GM23248 (cell line): ENCODE results near the gene ANKRD6. TPM values are rescaled to one million over a fixed set of nuclear protein-coding genes. Genes with fewer than 3 reads are reported as not detected.

Experiments
- DNase-seq: peaks from one replicate; pipeline ENCODE4 v3.0.0-alpha.2; 2015
- H2AFZ ChIP-seq: fragments of 200-600 bp; sonication (generic); 2 replicates; pipeline ENCODE4 v1.6.1; 2016; ENCODE audit warnings: antibody characterized with exemption
- H3F3A ChIP-seq: fragments of 200-600 bp; sonication (generic); 2 replicates; pipeline ENCODE4 v1.6.1; 2016; ENCODE audit warnings: mild to moderate bottlenecking, antibody characterized with exemption, mixed run types; ENCODE audit not compliant: insufficient read depth
- H3K27ac ChIP-seq: fragments of 200-600 bp; sonication (generic); 2 replicates; pipeline ENCODE4 v1.5.1; 2016; ENCODE audit warnings: mild to moderate bottlenecking
- H3K27me3 ChIP-seq: fragments of 200-600 bp; sonication (generic); replicated peaks from 2 replicates; pipeline ENCODE4 v1.6.1; 2016; ENCODE audit warnings: mild to moderate bottlenecking; ENCODE audit not compliant: insufficient read depth
- H3K36me3 ChIP-seq: fragments of 200-600 bp; sonication (generic); 2 replicates; pipeline ENCODE4 v1.6.1; 2016; ENCODE audit warnings: low read depth, mild to moderate bottlenecking
- H3K4me1 ChIP-seq: fragments of 200-600 bp; sonication (generic); 2 replicates; pipeline ENCODE4 v1.6.1; 2016; ENCODE audit warnings: mild to moderate bottlenecking; ENCODE audit not compliant: insufficient read depth
- H3K4me2 ChIP-seq: fragments of 200-600 bp; sonication (generic); one replicate; pipeline ENCODE4 v1.6.1; 2016; ENCODE audit warnings: mild to moderate bottlenecking; ENCODE audit not compliant: unreplicated experiment
- H3K4me3 ChIP-seq: fragments of 200-600 bp; sonication (generic); 2 replicates; pipeline ENCODE4 v1.5.1; 2016; ENCODE audit warnings: mild to moderate bottlenecking
- H3K79me2 ChIP-seq: fragments of 200-600 bp; sonication (generic); 2 replicates; pipeline ENCODE4 v1.6.1; 2016; ENCODE audit warnings: mild to moderate bottlenecking; ENCODE audit not compliant: insufficient read depth
- H3K9ac ChIP-seq: fragments of 200-600 bp; sonication (generic); 2 replicates; pipeline ENCODE4 v1.6.1; 2016; ENCODE audit warnings: mild to moderate bottlenecking
- H3K9me2 ChIP-seq: fragments of 200-600 bp; sonication (generic); 2 replicates; pipeline ENCODE4 v1.6.1; 2016; ENCODE audit warnings: mixed run types, mild to moderate bottlenecking, moderate library complexity; ENCODE audit not compliant: insufficient read depth
- H3K9me3 ChIP-seq: fragments of 200-600 bp; sonication (generic); one replicate; pipeline ENCODE4 v1.6.1; 2017; ENCODE audit warnings: low read depth
- H4K20me1 ChIP-seq: fragments of 200-600 bp; sonication (generic); 2 replicates; pipeline ENCODE4 v1.6.0; 2016; ENCODE audit not compliant: insufficient read depth
- EZH2 ChIP-seq: fragments of 200-600 bp; sonication (generic); IDR thresholded peaks from 2 replicates; pipeline ENCODE4 v1.6.1; 2018; ENCODE audit warnings: antibody characterized with exemption, mild to moderate bottlenecking; ENCODE audit not compliant: insufficient read depth, poor library complexity, severe bottlenecking
- EZH2phosphoT487 ChIP-seq: fragments of 200-600 bp; sonication (generic); IDR thresholded peaks from 2 replicates; pipeline ENCODE4 v1.6.1; 2018; ENCODE audit warnings: antibody characterized with exemption, moderate library complexity, mild to moderate bottlenecking, low read depth; ENCODE audit not compliant: insufficient read depth
- WGBS, 2 experiments: methylation state at CpG; one replicate each; pipeline ENCODE4 v1.1.6; 2015 to 2017; ENCODE audit warnings: low lambda C conversion rate in 2 of 2, low coverage in 1 of 2; ENCODE audit errors: missing lambda C conversion rate in 2 of 2; 5-methylcytosine and 5-hydroxymethylcytosine counted together
- in situ Hi-C: fragments of 300-500 bp; cut with MboI; formaldehyde crosslinking; loops from 2 replicates; pipeline ENCODE4 v1.15.0; 2020
- polyA plus RNA-seq: library from polyadenylated mRNA; unstranded; fragments of >200 nt; fragmentation: Nextera tagmentation; extraction: Ambion mirVana; gene quantifications from 2 replicates; pipeline ENCODE4 v1.2.1, GENCODE V29; 2016
- total RNA-seq: library from RNA; depleted of rRNA; stranded (reverse); fragments of >200 nt; shearing (Covaris generic); gene quantifications from 2 replicates; pipeline ENCODE4 v1.2.3, GENCODE V29; 2014

Gene ANKRD6
- total and polyA plus RNA-seq, 2 experiments from 2014 or later, result 0.54 to 12.4 TPM

DNA sequence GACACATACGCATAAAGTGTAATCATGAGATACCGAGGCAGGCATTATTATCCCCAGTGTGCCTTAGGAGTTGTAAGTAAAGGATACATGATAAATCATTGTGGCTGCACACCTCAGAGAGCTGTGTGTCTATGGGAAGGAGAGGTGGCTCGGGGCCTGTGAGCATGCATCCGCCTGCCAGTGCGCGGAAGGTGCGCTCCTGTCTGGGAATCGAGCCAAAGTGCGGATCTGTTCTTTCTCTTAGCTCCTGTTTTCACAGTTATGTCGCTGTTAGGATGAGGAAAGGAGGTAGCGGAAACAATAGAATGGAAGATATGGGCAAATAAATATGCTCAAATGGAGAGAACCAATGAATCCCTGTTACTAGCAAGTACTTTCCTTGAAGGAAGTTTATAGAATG, 98.0 kb downstream of the ANKRD6 start:
- Histone ChIP-seq H3F3A (no peaks in the 10 kb centered on the region), H3K27me3 (no peaks in the 10 kb centered on the region), H3K79me2 (no peaks in the 10 kb centered on the region), H3K36me3 (no peaks in the 10 kb centered on the region), H3K4me2 (no peak overlapping the region), H3K9me3 (no peaks in the 10 kb centered on the region), H3K9me2 (no peaks in the 10 kb centered on the region), H3K4me1 (no peaks in the 10 kb centered on the region), H3K27ac (no peak overlapping the region), H2AFZ (no peak overlapping the region), H4K20me1 (no peaks in the 10 kb centered on the region), H3K4me3 (no peak overlapping the region), H3K9ac (no peak overlapping the region)
- TF ChIP-seq EZH2phosphoT487, result no peak
- no peak for TF ChIP-seq EZH2
- in situ Hi-C loops, result no loop called here
- WGBS, 2 experiments, result 76 to 78% methylated on average over 11 of the region's 11 CpGs
- DNase-seq, result no peak

DNA sequence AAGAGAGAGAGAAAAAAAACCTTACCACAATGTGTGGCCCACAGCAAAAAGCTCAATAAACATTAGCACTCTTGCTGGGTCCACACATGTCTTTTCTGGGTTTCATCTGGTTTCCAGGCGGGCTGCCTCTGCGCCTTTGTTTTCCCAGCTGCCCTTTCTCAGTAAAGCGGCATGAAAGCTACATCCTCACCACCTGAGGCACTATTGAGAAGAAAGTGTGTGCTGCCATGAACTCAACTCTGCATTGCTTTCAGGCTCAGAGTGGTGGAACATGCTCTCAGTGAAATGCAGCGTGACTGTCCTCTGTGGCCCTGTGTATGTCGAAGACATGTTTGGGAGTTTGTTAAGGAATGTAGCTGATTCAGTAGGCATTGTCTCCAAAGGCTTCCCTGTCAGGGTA, 103.3 kb downstream of the ANKRD6 start:
- H3K9me3 ChIP-seq, result no peaks in the 10 kb centered on the region
- no peak overlapping the region for H3K4me2 ChIP-seq
- H3K27ac ChIP-seq, result no peak overlapping the region
- 50 to 57% methylated on average over 5 of the region's 5 CpGs for WGBS, 2 experiments
- H3K27me3 ChIP-seq, result no peaks in the 10 kb centered on the region
- H3K9me2 ChIP-seq, result no peaks in the 10 kb centered on the region
- no peaks in the 10 kb centered on the region for H3K79me2 ChIP-seq
- H3K4me1 ChIP-seq, result no peaks in the 10 kb centered on the region
- no peaks in the 10 kb centered on the region for H3K36me3 ChIP-seq
- H3K9ac ChIP-seq, result no peak overlapping the region
- H4K20me1 ChIP-seq, result no peaks in the 10 kb centered on the region
- H2AFZ ChIP-seq, result no peak overlapping the region
- no peak for DNase-seq
- TF ChIP-seq EZH2phosphoT487, result no peak
- TF ChIP-seq EZH2, result no peak
- H3K4me3 ChIP-seq, result no peak overlapping the region
- no peaks in the 10 kb centered on the region for H3F3A ChIP-seq
- in situ Hi-C loops, result no loop called here

DNA sequence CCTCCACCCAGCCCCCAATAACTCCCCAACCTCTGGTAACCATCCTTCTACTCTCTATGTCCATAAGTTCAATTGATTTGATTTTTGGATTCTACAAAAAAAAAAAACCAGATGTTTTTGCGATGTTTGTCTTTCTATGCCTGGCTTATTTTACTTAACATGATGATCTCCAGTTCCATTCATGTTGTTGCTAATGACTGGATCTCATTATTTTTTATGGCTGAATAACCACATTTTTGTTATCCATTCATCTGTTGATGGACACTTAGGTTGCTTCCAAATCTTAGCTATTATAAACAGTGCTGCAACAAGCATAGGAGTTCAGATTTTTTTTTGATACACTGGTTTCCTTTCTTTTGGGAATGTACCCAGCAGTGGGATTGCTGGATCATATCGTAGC, 106.8 kb downstream of the ANKRD6 start:
- Histone ChIP-seq H3K9me2 (no peaks in the 10 kb centered on the region), H3K27me3 (no peaks in the 10 kb centered on the region), H3K4me1 (no peaks in the 10 kb centered on the region), H3K9me3 (no peaks in the 10 kb centered on the region), H3K4me3 (no peak overlapping the region), H3K36me3 (no peaks in the 10 kb centered on the region), H3K79me2 (no peaks in the 10 kb centered on the region), H3K27ac (no peak overlapping the region), H2AFZ (no peak overlapping the region), H3K4me2 (no peak overlapping the region), H3F3A (no peaks in the 10 kb centered on the region), H4K20me1 (no peaks in the 10 kb centered on the region), H3K9ac (no peak overlapping the region)
- TF ChIP-seq EZH2phosphoT487 (no peak), EZH2 (no peak)
- in situ Hi-C loops, result no loop called here
- 0 to 3% methylated on average over 2 of the region's 2 CpGs for WGBS, 2 experiments
- no peak for DNase-seq

DNA sequence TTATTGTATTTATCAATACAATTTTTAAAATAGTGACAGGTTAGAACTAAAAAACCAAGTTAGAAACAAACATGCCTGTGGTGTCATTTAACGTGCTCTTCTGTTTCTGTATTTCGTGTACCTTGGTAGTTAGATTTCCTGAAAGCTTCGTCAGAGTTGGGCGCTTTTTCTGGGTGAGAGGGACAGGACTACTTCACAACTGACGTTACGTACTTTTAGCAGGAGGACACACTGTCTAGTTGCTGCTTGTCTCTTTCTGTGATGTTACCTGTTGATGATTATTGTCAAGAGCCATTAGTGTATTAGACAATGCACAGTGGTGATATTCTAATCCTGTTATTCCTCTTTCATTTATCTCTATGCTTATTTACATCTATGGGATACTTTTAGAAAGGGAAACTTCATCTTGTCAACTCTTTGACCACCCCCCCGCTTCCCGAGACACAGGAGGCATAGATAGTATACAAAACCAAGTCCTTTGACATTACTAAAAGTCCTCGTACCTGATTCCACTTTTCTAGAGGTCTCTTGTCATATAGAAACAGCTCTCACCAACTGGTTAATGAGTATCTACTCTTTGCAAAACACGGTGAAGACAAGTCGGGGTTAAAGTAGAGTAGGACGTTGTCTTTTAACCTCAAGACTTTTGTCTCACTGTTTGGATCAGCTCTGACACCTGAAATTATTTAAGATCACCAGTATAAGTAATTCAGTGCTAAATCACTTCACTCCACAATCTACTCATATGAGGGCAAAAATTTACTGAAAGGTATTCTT, 109.3 kb downstream of the ANKRD6 start:
- H3K9me2 ChIP-seq, result no peaks in the 10 kb centered on the region
- H3K79me2 ChIP-seq, result no peaks in the 10 kb centered on the region
- H3K27me3 ChIP-seq, result no peaks in the 10 kb centered on the region
- no peaks in the 10 kb centered on the region for H4K20me1 ChIP-seq
- H3K9ac ChIP-seq, result no peak overlapping the region
- WGBS, 2 experiments, result 75 to 77% methylated on average over 12 of the region's 12 CpGs
- no peaks in the 10 kb centered on the region for H3F3A ChIP-seq
- no peak overlapping the region for H3K4me3 ChIP-seq
- no peaks in the 10 kb centered on the region for H3K4me1 ChIP-seq
- H3K36me3 ChIP-seq, result no peaks in the 10 kb centered on the region
- no peak overlapping the region for H3K4me2 ChIP-seq
- H2AFZ ChIP-seq, result no peak overlapping the region
- no peak for TF ChIP-seq EZH2
- no peak for TF ChIP-seq EZH2phosphoT487
- no peak for DNase-seq
- in situ Hi-C loops, result no loop called here
- H3K27ac ChIP-seq, result no peak overlapping the region
- H3K9me3 ChIP-seq, result no peaks in the 10 kb centered on the region
